GM18508 (cell line): ENCODE data around the gene SHB.
"Not testable (repeated sequence)": the region's sequence is repeated elsewhere in the genome, so short reads cannot be mapped to it uniquely, and the experiment has no call there.

Source experiments
- ATAC-seq: cut with Tn5 transposase; IDR thresholded peaks from one replicate; pipeline ENCODE4 v1.9.1; 2021; ENCODE audit warnings: moderate number of reproducible peaks; ENCODE audit not compliant: insufficient read depth, unreplicated experiment

Gene SHB

DNA sequence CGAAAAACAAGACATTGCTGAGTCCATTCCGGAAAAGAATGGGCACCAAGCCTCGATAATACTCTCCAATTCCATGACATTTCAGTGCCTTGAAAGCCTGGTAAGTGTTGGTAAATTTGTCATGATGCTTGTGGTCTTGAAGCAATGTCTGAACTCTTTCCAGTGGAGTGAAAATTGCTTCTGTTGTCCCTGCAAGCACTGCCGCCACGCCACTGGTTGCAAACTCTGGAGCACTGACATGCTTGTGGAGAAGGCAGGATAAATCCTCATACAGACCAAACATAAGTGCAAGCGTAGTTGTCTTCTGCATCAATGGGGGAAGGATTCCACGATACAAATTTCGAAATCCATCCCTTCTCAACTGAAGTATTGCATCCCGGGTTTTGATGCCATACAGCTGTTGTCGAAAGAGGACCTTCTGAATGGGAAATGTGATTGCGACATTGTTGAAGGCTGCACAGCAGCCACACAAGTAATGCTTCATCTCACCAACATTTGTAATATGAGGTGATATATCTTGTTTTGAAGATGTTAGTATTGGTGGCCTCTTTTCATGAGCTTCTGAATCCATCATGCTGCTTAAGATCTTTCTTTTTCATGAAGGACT lies 180.9 kb downstream of the SHB start:
- not testable (repeated sequence) for ATAC-seq

DNA sequence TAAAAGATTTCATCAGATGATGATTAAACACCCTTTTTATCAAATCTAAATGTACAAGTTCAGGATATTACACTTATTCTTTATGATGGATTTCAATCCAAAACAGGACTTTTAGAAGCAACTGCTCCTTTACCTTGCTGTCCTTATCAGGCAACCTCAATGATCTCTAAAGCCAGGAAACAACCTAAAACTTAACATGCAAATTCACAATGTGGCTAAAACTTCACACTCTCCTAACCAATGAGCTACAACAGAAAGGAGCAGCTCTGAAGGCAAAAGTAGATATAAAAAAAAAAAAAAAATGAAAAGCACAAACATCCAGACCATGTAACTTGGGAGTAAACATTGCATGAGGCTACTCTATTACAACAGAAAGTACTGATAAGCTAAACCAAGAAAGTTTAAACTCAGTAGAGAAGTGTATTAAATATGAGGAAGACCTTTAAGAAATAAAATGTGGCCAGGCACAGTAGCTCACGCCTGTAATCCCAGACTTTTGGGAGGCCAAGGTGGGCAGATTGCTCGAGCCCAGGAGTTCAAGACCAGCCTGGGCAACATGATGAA lies 188.0 kb downstream of the SHB start:
- ATAC-seq, result no peak

- ATAC-seq, result no peak
Measured at GRCh38 chr9:37876376-37876775, 192.7 kb downstream of the SHB start.

DNA sequence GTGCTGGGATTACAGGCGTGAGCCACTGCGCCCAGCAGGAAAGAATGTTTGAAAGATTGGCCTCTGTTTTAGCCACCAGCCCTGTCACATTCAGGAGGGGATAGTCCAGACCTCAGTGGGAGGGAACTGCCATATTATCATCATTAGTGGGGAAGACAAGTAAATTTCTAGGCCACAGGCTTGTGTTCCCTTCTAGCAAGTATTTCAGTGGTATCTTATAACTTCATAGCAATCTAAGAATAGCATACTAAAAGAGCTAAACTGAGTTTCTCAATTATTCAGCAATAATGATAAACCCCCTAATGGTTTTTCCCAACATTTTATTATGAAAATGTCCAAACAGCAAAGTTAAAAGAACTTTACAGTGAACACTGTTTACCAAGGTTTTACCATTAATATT lies 195.1 kb downstream of the SHB start:
- ATAC-seq, result no peak

DNA sequence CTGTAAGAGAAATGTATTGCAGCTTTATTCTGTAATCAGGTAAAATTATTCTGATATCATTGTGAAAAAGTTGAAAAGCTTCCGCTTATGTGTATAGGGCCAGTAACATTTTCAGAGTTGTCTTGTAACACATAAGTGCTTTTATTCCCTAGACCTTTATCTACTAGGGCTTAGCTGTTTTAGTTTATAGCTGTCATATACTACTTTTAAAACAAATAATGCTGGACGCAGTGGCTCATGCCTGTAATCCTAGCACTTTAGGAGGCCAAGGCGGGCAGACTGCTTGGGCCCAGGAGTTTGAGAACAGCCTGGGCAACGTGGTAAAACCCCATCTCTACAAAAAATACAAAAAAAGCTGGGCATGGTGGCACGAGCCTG lies 198.2 kb downstream of the SHB start:
- no peak for ATAC-seq

DNA sequence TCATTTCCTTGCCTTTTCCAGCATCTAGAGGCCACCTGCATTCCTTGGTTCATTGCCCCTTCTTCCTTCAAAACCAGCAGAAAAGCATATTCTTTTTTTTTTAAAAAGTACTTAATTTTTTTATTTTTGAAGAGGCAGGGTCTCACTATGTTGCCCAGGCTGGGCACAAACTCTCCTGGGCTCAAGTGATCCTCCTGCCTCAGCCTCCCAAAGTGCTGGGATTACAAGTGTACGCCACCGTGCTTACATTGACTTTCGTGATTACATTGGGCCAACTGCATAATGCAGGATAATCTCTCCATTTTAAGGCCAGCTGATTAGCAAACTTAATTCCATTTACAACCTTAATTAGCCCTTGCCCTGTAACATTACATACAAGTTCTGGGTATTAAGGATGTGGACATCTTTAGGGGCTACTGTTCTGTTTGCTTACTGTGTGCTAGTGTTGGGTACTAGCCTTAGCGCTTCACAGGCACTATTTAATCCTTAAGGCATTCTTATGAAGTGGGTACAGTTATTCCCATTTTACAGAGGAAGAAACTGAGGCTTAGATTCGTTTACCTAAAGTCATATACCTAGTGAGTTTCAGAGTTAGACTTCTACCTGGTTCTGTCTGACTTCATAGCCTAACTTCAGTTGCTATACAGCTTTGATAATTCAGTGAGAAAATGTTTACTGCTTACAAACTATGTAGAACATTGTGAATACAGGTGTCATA lies 198.8 kb downstream of the SHB start:
- ATAC-seq, result no peak
